HG03066 (cell line): Measurements from ENCODE around the gene SDHC.
A peak's percentile ranks its signal among the peaks of the same experiment; 100 is the strongest.
"Not testable (repeated sequence)": the region's sequence is repeated elsewhere in the genome, so short reads cannot be mapped to it uniquely, and the experiment has no call there.

Experiments
- ATAC-seq: cut with Tn5 transposase; IDR thresholded peaks from one replicate; pipeline ENCODE4 v1.9.1; 2021; ENCODE audit warnings: low read depth; ENCODE audit not compliant: unreplicated experiment

SDHC gene

GRCh38 chr1:161381707-161382106 lies 67.5 kb downstream of the SDHC start:
- ATAC-seq: no peak

GRCh38 chr1:161382214-161383019 lies 68.2 kb downstream of the SDHC start:
- ATAC-seq: no peak

DNA sequence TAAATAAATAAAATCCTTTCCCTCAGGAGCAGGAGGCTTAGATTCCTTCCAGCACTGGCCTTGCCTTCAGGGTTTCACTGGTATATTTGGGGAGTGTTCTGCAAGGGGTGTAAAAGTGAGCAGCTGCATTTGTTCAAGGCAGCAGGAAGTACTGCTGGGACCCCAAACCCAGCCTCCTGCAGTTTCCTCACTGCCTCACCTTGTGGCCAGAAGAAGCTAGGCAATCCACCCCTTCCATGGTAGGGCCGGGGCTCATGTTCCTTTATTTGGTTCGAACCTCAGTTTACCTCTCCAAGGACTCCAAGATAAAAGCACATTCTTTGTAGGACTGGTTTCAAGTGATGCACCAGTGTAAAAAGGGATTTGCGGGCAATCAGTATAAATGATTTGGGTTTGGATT lies 74.5 kb downstream of the SDHC start:
- ATAC-seq: no peak

- ATAC-seq: not testable (repeated sequence)
Measured at GRCh38 chr1:161389158-161389557, 75.0 kb downstream of the SDHC start.

GRCh38 chr1:161389691-161390558 lies 75.7 kb downstream of the SDHC start:
- peak; percentile 86 for ATAC-seq

GRCh38 chr1:161390559-161390858 lies 76.3 kb downstream of the SDHC start:
- no peak for ATAC-seq

- not testable (repeated sequence) for ATAC-seq
Measured at GRCh38 chr1:161391136-161391535, 77.0 kb downstream of the SDHC start.

DNA sequence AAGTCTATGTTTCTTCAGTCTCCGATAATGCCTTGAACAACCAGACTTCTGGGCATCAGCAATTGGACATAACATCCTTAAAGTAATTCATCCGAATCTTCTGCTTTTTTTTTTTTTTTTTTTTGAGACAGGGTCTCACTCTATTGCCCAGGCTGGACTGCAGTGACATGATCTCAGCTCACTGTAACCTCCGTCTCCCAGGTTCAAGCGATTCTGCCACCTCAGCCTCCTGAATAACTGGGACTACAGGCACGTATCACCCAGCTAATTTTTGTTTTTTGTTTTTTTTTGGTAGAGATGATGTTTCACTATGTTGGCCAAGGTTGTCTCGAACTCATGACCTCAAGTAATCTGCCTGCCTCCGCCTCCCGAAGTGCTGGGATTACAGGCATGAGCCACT lies 77.4 kb downstream of the SDHC start:
- ATAC-seq: no peak

DNA sequence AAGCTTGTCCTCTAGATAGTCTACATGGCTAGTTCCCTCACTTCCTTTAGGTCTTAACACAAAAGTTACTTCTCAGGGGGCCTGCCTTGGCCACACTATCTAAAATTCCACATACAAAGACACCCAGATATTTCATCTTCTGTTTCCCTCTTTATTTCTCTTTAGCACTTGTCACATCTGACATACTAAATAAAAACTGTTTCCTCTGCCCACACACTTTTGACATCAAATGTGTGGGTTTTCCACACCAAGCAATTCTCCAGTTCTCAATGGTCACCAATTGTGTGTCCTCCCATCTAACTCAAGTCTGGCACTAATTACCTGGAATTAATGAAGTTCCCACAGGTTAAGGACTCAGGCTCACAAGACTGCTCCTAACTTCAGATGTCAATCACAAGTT lies 79.0 kb downstream of the SDHC start:
- no peak for ATAC-seq

- ATAC-seq: not testable (repeated sequence)
Measured at GRCh38 chr1:161397038-161397437, 82.9 kb downstream of the SDHC start.

- no peak for ATAC-seq
Measured at GRCh38 chr1:161398900-161399256, 84.7 kb downstream of the SDHC start.

GRCh38 chr1:161399257-161399998 lies 85.2 kb downstream of the SDHC start:
- ATAC-seq: peak; percentile 69

- ATAC-seq: no peak
Measured at GRCh38 chr1:161402446-161402845, 88.3 kb downstream of the SDHC start.

- no peak for ATAC-seq
Measured at GRCh38 chr1:161404051-161404597, 89.9 kb downstream of the SDHC start.

GRCh38 chr1:161406551-161406950 lies 92.4 kb downstream of the SDHC start:
- not testable (repeated sequence) for ATAC-seq

DNA sequence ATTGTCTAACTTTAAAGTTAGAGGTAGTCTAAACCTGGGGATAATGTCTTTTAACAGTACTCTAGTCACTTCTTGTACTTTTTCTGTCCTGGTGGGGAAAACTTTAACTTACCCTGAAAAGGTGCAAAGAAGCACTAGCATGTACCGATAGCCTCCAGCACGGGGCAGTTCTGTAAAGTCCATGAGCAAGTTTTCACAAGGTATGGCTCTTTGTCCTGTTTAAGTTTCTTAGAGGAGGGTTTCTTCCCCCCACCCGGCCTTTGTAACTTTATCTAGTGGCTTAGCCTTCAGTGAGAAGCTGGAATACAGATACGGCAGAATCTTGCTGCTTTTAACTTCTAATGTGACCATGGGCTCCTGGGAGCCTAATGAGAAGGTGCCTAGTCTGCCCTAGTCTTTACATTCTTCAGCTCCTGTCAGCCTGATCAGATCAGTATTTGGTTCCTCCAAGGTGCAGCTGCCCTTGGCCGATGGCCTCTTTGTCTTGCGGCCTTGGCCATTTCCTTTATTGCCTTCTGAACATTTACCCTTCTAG lies 93.3 kb downstream of the SDHC start:
- no peak for ATAC-seq

- no peak for ATAC-seq
Measured at GRCh38 chr1:161408429-161409052, 94.4 kb downstream of the SDHC start.

- ATAC-seq: not testable (repeated sequence)
Measured at GRCh38 chr1:161409848-161410635, 95.9 kb downstream of the SDHC start.

- not testable (repeated sequence) for ATAC-seq
Measured at GRCh38 chr1:161410636-161410970, 96.4 kb downstream of the SDHC start.
